Right kidney (tissue), 1 donor: ENCODE data around the gene BEND3.

ENCODE experiments used
- DNase-seq: peaks from one replicate; pipeline ENCODE4 v3.0.0-alpha.2; 2016

The BEND3 gene

DNA sequence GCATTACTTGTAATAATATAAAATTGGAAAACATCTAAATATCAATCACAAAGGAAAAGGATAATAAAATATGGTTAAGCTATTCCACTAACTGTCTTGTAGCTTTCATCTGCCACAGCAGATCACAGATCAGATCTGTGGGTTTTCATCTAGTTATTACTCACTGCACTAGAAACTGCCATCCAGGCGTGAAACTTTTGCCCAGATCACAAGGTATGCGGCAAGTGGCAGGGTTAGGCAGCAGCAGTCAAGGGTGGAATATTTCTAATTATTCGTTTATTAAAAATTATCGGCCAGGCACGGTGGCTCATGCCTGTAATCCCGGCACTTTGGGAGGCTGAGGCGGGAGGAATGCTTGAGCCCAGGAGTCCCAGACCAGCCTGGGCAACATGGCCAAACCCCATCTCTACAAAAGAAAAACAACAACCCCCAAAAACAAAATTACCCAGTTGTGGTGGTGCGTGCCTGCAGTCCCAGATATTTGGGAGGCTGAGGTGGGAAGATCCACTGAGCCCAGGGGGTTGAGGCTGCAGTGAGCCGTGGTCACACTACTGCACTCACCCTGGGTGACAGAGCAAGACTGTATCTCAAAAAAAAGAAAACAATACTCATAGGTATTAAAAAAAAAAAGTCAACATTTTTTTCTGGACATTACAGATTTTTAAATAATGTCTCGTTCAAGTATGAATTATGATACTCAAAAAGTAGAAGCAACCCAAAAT lies 32.1 kb downstream of the BEND3 start:
- no peak for DNase-seq

DNA sequence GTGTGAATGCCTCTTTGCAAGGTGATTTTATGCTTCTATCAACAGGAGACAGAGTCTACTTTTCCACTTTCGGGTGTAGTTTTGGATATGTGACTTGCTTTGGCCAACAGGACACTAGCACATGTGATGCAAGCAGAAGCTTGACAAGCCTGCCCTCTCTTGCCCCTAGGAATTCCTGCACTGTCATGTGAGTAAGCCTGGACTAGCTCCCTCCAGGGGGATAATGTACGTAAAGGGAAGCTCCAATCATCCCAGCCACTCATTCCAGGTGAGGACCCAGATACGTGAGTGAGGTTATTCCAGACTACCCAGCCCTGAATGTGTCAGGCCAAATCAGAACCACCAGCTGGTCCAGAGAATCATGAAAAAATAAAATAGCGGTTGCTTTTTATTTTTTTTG lies 33.3 kb downstream of the BEND3 start:
- no peak for DNase-seq

- no peak for DNase-seq
Measured at GRCh38 chr6:107080036-107080435, 35.3 kb downstream of the BEND3 start.

- no peak for DNase-seq
Measured at GRCh38 chr6:107079429-107079828, 35.9 kb downstream of the BEND3 start.

DNA sequence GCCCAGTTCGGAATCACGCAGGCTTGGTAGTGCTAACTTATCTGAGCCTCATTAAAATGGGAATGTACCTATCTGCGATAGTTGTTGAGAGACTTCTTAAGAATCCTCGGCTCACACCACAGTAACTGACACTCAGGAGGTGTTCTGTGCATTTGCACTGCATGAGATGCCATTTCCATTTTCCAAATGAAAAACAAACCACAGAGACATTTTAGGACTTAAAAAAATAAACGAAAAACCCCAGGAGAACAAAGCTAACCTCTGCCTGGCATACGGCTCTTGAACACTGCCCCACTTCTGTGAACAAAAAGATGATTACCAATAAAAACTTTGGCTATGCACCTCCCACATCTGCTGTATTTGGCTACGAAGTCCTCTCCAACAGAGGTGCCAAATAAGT lies 37.6 kb downstream of the BEND3 start:
- DNase-seq: no peak

DNA sequence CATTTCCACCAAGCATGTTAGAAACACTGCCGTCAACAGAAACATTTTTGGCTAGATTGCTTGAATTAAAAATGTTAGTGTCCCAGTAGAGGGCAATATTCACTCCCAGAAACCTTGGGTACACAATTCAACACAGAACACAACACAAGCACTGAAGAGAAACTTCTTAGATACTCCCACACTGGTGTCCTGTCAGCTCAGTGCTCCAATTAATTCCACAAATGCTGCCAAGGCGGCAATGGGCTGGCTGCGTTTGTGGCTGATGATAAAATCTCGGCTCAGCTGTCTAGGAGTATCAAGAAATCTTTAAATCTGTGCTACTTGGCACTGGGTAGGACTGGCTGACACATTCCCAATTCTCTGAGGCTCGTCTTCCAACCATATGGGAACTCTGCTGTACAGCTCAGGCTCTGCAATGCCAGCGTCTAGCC lies 39.3 kb downstream of the BEND3 start:
- peak; percentile 35 for DNase-seq

DNA sequence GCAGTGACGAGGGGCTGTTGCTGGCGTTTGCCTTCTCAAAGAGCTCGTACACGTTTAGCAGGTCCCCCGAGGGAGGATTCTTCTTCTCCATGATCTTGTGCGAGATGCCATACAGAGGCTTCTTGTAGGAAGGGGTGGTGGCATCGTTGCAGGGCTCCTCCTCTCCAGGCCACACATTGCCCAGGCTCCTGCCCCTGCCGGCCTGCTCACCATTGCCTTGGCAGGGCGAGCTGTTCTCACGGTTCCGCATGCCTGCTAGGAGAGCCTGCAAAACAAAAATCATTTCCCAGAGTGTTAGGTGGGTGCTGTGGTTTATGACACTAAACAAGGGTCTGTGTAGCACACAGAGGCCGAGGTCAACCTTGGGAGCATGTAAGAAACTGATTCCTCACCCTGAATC lies 44.6 kb downstream of the BEND3 start:
- DNase-seq: no peak

- DNase-seq: no peak
Measured at GRCh38 chr6:107069631-107070548, 45.4 kb downstream of the BEND3 start.

DNA sequence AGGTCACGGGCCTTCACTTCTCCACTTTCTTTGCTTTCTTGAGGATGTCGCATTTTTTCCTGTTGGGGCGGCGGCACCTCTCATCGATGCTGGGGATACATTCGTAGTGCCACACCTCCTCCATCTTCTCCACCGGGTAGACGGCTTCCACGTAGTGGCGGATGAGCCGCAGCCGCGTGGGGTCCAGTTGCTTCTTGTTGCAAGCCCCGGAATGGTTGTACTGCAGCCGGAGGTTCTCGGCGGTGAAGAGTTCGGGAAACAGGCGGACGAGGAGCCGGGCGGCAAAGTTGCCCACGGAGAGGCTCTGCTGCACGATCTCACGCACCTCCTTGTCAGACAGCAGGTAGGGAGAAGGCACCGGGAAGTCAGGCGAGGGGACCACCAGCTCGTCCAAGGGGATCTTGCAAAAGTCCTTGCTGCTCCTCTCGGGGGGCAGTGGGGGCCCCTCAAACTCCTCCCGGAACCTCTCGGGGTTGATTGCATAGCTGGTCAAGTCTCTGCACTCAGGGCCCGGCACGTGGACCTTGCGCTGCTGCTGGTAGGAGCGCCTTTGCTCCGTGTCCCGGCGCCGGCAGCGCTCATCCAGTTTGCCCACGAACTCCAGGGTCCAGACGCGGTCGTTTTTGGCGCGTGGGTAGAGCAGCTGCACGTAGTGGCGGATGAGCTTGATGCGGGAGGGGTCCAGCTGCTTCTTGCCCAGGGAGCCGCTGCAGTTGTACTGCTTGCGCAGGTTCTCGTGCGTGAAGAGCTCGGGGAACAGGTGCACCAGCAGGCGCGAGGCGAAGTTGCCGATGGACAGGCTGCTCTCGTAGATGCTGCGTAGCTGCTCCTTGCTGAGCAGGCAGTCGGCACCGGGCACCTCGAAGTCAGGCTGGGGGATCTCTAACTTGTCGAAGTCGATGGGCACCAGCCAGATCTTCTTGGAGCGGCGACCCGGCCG lies 46.4 kb downstream of the BEND3 start:
- no peak for DNase-seq

DNA sequence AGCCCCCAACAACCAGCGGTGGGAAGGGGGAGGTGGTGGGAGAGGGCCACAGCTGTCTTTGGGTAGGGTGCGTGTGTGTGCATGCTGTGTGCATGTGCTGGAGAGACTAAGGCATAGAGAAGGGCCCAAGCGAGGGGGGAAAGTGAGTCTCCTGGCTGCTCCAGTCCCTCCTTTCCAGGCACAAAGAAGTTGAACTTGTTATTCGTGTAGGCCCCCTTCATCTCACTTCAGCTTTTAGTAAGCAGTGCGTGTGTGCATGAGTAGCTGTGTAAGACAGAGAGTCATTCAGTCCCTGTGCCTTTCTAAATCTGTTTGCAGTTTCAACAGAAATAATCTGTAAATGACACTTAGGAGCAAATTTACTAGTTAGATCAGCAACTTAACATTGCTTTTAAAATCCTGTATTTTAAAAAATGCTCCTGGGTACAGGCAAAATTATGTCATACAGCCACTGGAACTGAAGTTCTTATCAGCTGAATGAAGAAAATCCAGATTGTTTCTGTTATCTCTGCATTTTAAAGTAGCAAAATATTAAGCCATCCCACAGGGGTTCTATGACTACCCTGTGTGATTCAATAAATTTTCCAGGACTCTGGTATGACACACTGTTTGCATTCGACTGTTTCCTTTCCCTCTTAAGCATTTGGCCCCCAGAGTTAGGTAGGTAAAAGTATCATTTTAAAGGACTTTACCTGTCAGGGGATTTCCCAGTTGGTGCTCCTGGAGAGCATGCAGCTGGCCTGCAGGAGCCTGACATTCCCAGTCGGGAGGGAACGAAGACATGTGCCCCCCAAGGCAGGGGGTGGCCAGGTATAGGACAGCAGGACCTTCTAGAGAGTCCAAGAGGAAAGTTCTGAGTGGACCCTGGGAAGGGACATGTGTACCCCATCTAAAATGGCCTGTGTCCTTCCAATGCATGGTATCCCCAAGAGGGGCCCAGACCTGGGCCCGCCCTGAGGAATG lies 48.3 kb downstream of the BEND3 start:
- DNase-seq: no peak

- DNase-seq: peak; percentile 35
Measured at GRCh38 chr6:107064579-107065065, 50.7 kb downstream of the BEND3 start.

GRCh38 chr6:107062691-107063090 lies 52.6 kb downstream of the BEND3 start:
- no peak for DNase-seq

- no peak for DNase-seq
Measured at GRCh38 chr6:107061125-107062020, 53.9 kb downstream of the BEND3 start.

GRCh38 chr6:107060704-107061103 lies 54.6 kb downstream of the BEND3 start:
- DNase-seq: no peak

- no peak for DNase-seq
Measured at GRCh38 chr6:107059606-107060005, 55.7 kb downstream of the BEND3 start.

- DNase-seq: no peak
Measured at GRCh38 chr6:107057679-107058078, 57.6 kb downstream of the BEND3 start.

GRCh38 chr6:107056796-107057195 lies 58.5 kb downstream of the BEND3 start:
- DNase-seq: no peak

GRCh38 chr6:107047807-107048206 lies 67.5 kb downstream of the BEND3 start:
- DNase-seq: no peak

DNA sequence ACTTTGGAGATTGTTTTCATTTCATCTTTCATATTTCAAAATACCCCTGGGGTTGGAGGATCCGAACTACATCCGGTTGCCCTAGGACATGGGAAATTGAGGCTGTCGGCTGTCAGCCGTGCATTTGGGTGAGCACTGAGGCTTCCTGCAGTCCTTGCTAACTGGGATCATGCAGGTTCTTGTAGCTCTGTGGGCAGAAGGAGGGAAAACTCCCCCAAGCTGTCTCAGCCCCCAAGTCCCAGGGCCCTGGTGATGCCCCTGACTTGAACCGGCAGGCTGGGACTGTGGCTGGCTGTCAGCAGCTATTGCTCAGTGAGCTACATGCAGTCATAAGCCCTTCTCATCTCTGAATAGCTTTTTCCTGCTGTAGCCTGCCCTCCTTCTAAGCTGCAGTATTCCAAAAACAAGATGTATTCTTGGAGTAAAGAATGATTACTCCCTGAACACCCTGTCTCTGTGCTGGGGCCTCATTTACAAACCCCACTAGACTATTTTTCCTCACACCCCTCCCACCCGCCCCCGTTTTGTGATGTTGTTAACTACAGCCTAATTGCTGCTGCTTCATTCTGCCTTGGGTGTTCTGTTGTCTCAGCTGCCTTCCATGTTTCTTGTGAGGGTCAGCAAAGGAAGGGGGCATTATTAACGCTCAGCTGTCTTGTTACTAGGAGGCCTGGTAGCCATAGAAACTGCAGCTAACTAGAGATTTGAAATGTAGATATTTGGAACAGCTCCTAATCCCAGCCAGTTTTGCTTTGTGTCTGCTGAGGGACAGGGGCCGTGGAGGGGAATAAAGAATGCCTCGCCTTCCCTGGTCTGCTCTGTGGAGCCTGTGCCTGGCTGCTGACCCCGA lies 69.3 kb downstream of the BEND3 start:
- DNase-seq: no peak
